A549 treated with GW870086 at 1 μM for 4 hours (cell line): ENCODE measurements around the gene ARHGEF26. TPM values are rescaled to one million over a fixed set of nuclear protein-coding genes. Genes with fewer than 3 reads are reported as not detected.

Experiments
- total RNA-seq: library from RNA; stranded (reverse); fragments of 200-300 nt; extraction: Qiagen RNA extraction; gene quantifications from 5 replicates; pipeline ENCODE4 v1.2.3, GENCODE V29; 2022; ENCODE audit warnings: low read depth

Gene ARHGEF26, protein sequence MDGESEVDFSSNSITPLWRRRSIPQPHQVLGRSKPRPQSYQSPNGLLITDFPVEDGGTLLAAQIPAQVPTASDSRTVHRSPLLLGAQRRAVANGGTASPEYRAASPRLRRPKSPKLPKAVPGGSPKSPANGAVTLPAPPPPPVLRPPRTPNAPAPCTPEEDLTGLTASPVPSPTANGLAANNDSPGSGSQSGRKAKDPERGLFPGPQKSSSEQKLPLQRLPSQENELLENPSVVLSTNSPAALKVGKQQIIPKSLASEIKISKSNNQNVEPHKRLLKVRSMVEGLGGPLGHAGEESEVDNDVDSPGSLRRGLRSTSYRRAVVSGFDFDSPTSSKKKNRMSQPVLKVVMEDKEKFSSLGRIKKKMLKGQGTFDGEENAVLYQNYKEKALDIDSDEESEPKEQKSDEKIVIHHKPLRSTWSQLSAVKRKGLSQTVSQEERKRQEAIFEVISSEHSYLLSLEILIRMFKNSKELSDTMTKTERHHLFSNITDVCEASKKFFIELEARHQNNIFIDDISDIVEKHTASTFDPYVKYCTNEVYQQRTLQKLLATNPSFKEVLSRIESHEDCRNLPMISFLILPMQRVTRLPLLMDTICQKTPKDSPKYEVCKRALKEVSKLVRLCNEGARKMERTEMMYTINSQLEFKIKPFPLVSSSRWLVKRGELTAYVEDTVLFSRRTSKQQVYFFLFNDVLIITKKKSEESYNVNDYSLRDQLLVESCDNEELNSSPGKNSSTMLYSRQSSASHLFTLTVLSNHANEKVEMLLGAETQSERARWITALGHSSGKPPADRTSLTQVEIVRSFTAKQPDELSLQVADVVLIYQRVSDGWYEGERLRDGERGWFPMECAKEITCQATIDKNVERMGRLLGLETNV
- 7.1 to 10.1 TPM (median 8.7 TPM) in 5 replicates for total RNA-seq

DNA sequence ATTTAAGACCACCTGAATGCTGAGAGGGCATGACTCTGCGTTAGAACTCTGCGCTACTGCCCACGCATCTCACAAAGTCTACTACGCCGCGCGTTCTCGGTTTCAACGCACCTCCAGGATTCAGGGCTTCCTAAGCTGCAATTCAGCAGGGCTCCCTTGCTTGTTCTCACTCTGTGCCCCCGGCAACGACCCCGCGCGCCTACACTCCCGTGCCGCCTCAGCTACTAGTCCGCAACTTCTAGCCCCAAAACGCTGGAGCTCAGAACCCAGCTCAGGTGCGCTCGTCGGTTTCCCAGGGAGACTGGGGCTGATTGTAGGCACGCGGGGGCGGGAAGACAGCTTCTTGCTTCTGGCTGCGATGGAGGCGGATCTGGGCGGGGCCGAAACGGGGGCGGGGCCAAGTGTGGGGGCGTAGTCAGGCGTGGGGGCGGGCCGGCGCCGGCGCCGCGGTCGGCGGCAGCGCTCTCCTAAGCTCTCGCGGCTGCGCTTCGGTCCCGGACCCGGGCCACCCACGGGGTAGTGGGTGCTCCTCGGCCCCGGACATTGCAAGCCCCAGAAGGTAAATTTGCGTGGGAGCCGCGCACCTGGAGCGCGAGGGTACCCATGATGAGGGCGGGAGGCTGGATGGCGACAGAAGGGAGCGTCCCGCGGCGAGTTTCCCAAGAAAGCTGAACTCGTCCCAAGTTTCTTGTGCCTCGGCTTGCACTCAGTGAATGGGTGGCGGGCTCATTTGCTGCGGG, at the start of gene ARHGEF26:
TSS of gene ARHGEF26 (plus strand) at position 430 of the 740 bp plus-strand sequence. CDS start 603 bp downstream, outside the sequence.

Other genes with a start within 250 kb of the ARHGEF26 start
- 57.4 to 65.6 TPM (median 63.0 TPM) in 5 replicates for gene DHX36, start 203.1 kb downstream of the ARHGEF26 start, total RNA-seq